SU-DHL-6 (cell line): ENCODE measurements around the gene INMT.

ENCODE experiments used
- H2AFZ ChIP-seq: fragments of 200-600 bp; sonication (generic); 2 replicates; pipeline ENCODE4 v1.6.1; 2014; ENCODE audit warnings: low read depth, mild to moderate bottlenecking, moderate library complexity, mixed read lengths, antibody characterized with exemption, low read length; ENCODE audit not compliant: severe bottlenecking
- H3F3A ChIP-seq: fragments of 200-600 bp; shearing (Covaris generic); 2 replicates; pipeline ENCODE4 v1.6.0; 2016; ENCODE audit warnings: antibody characterized with exemption, mild to moderate bottlenecking; ENCODE audit not compliant: insufficient read depth
- H3K27ac ChIP-seq: fragments of 200-600 bp; sonication (generic); 2 replicates; pipeline ENCODE4 v1.5.1; 2016; ENCODE audit warnings: low read depth, mild to moderate bottlenecking, low read length, moderate library complexity, mixed read lengths
- H3K27me3 ChIP-seq: fragments of 200-600 bp; sonication (generic), shearing (Covaris generic); 2 replicates; pipeline ENCODE4 v1.6.0; 2014; ENCODE audit warnings: mild to moderate bottlenecking, low read length
- H3K36me3 ChIP-seq: fragments of 200-600 bp; sonication (generic); 2 replicates; pipeline ENCODE4 v1.6.1; 2014; ENCODE audit warnings: mild to moderate bottlenecking, low read length, mixed read lengths
- H3K4me2 ChIP-seq: fragments of 300-600, 200-600 bp; shearing (Covaris generic), sonication (generic); 2 replicates; pipeline ENCODE4 v1.6.0; 2014; ENCODE audit warnings: low read length, low read depth, mild to moderate bottlenecking; ENCODE audit not compliant: poor library complexity, severe bottlenecking
- H3K4me3 ChIP-seq: fragments of 200-600 bp; sonication (generic); 2 replicates; pipeline ENCODE4 v1.5.1; 2014; ENCODE audit warnings: antibody characterized with exemption, low read length, mild to moderate bottlenecking, mixed read lengths; ENCODE audit not compliant: insufficient read depth, poor library complexity, severe bottlenecking
- H3K79me2 ChIP-seq: fragments of 200-600 bp; sonication (generic); 2 replicates; pipeline ENCODE4 v1.6.1; 2014; ENCODE audit warnings: mild to moderate bottlenecking, low read length, moderate library complexity; ENCODE audit not compliant: insufficient read depth
- H3K9ac ChIP-seq: fragments of 200-600 bp; sonication (generic); 2 replicates; pipeline ENCODE4 v1.7.0; 2014; ENCODE audit warnings: mild to moderate bottlenecking, low read length
- H3K9me2 ChIP-seq: fragments of 200-600 bp; sonication (generic); replicated peaks from 2 replicates; pipeline ENCODE4 v1.6.1; 2014; ENCODE audit warnings: low read length; ENCODE audit not compliant: insufficient read depth
- H3K9me3 ChIP-seq: fragments of 200-600 bp; sonication (generic); 2 replicates; pipeline ENCODE4 v1.6.1; 2014; ENCODE audit warnings: low read length, mixed read lengths; ENCODE audit not compliant: insufficient read depth
- H4K20me1 ChIP-seq: fragments of 200-600 bp; sonication (generic); 2 replicates; pipeline ENCODE4 v1.6.1; 2014; ENCODE audit warnings: low read depth, mild to moderate bottlenecking, antibody characterized with exemption, low read length, moderate library complexity, mixed read lengths
- CTCF ChIP-seq: fragments of 200-600 bp; sonication (generic); IDR thresholded peaks from one replicate; pipeline ENCODE4 v1.5.1; 2017; ENCODE audit warnings: antibody characterized with exemption, mild to moderate bottlenecking, low read length, moderate library complexity; ENCODE audit not compliant: insufficient read depth, poor library complexity, severe bottlenecking
- EZH2phosphoT487 ChIP-seq: fragments of 200-600 bp; sonication (generic), shearing (Covaris generic); conservative IDR thresholded peaks from 2 replicates; pipeline ENCODE4 v1.6.1; 2018; ENCODE audit warnings: mild to moderate bottlenecking, antibody characterized with exemption, low read length, moderate library complexity, mixed read lengths

Gene INMT

DNA sequence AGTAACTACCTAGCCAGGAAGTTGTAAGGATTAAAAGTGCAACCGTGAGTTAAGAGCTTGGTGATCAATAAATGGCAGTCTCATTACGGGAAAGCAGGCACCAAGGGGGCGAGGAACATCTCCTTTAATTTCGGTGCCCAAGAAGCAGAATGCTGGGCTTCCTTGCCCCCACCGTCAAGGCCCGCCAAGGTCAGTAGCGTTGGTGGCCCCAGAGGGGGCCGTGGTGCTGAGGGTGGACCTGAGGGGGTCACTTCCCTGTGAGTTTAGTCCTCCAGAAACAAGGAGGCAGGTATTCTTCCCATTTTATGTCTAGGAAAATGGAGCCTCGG lies 18.9 kb downstream of the INMT start:
- no peaks in the 10 kb centered on the region for H3K36me3 ChIP-seq
- H3K27ac ChIP-seq = no peak overlapping the region
- H3K4me3 ChIP-seq = no peak overlapping the region
- H3K9ac ChIP-seq = no peak overlapping the region
- no peaks in the 10 kb centered on the region for H3F3A ChIP-seq
- no peaks in the 10 kb centered on the region for H3K9me2 ChIP-seq
- peak overlapping the region; percentile 48 for H3K4me2 ChIP-seq
- TF ChIP-seq CTCF = no peak
- no peak for TF ChIP-seq EZH2phosphoT487
- H2AFZ ChIP-seq = peak overlapping the region; percentile 62
- H4K20me1 ChIP-seq = no peaks in the 10 kb centered on the region
- H3K27me3 ChIP-seq = no peaks in the 10 kb centered on the region
- H3K79me2 ChIP-seq = no peaks in the 10 kb centered on the region
- no peaks in the 10 kb centered on the region for H3K9me3 ChIP-seq

DNA sequence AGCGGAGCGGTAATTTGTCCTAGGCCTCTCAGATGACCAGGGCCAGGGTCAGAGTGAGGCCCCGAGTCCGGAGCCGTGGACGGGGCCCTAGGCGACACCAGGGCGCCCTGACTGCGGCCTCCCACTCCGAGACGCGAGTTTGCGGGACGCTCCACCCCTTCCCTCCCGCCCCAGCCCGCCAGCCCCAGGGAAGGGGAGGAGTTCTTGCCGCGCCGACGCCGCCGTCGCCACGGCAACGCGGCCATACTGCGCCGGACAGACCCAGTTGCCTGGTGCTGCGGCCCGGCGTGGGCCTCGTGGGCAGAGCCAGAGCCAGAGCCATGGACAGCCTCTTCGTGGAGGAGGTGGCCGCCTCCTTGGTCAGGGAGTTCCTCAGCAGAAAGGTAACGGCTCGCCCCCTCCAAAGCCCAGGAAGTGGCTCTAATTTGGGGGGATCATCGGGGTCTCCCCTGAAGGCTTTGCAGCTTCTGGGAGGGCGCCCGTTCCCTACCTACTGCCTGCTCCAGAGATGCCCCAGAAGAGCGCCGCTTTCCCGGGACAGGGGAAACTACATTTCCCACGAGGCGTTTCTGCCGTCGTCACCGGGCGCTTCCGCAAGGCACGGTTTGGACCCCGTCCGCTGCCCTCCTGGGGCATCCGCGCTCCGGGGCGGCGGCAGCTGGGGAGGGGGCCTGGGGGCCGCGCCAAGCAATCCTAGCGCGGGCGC lies 19.4 kb downstream of the INMT start, which contains the start of gene MINDY4:
Gene MINDY4 (plus strand): TSS at position 244 of the 706 bp plus-strand sequence. CDS start 77 bp downstream, at position 321.
- Histone ChIP-seq H4K20me1 (no peaks in the 10 kb centered on the region), H3K36me3 (no peaks in the 10 kb centered on the region), H3F3A (no peaks in the 10 kb centered on the region), H3K27me3 (no peaks in the 10 kb centered on the region), H3K9ac (peak within 1 kb of the TSS; percentile 40), H3K27ac (no peak within 1 kb of the TSS), H3K79me2 (no peaks in the 10 kb centered on the region), H3K4me2 (peak within 1 kb of the TSS; percentile 48), H2AFZ (peak within 1 kb of the TSS; percentile 62), H3K9me2 (no peaks in the 10 kb centered on the region), H3K4me3 (peak within 1 kb of the TSS; percentile 45), H3K9me3 (no peaks in the 10 kb centered on the region)
- TF ChIP-seq EZH2phosphoT487 = no peak
- TF ChIP-seq CTCF = no peak

GRCh38 chr7:30771880-30772425 lies 20.0 kb downstream of the INMT start:
- H3F3A ChIP-seq = no peaks in the 10 kb centered on the region
- H3K27me3 ChIP-seq = no peaks in the 10 kb centered on the region
- H3K27ac ChIP-seq = no peak overlapping the region
- peak overlapping the region; percentile 40 for H3K9ac ChIP-seq
- H4K20me1 ChIP-seq = no peaks in the 10 kb centered on the region
- TF ChIP-seq CTCF (no peak), EZH2phosphoT487 (no peak)
- H3K4me3 ChIP-seq = peak overlapping the region; percentile 45
- H3K36me3 ChIP-seq = no peaks in the 10 kb centered on the region
- H3K4me2 ChIP-seq = peak overlapping the region; percentile 48
- H2AFZ ChIP-seq = peak overlapping the region; percentile 62
- no peaks in the 10 kb centered on the region for H3K79me2 ChIP-seq
- no peaks in the 10 kb centered on the region for H3K9me3 ChIP-seq
- no peaks in the 10 kb centered on the region for H3K9me2 ChIP-seq
